ENCODE results near the gene EMP3. TPM values are rescaled to one million over a fixed set of nuclear protein-coding genes. Genes with fewer than 3 reads are reported as not detected.

EMP3 gene
- total RNA-seq, 2 experiments from 2014 or later, result 189 to 191 TPM

DNA sequence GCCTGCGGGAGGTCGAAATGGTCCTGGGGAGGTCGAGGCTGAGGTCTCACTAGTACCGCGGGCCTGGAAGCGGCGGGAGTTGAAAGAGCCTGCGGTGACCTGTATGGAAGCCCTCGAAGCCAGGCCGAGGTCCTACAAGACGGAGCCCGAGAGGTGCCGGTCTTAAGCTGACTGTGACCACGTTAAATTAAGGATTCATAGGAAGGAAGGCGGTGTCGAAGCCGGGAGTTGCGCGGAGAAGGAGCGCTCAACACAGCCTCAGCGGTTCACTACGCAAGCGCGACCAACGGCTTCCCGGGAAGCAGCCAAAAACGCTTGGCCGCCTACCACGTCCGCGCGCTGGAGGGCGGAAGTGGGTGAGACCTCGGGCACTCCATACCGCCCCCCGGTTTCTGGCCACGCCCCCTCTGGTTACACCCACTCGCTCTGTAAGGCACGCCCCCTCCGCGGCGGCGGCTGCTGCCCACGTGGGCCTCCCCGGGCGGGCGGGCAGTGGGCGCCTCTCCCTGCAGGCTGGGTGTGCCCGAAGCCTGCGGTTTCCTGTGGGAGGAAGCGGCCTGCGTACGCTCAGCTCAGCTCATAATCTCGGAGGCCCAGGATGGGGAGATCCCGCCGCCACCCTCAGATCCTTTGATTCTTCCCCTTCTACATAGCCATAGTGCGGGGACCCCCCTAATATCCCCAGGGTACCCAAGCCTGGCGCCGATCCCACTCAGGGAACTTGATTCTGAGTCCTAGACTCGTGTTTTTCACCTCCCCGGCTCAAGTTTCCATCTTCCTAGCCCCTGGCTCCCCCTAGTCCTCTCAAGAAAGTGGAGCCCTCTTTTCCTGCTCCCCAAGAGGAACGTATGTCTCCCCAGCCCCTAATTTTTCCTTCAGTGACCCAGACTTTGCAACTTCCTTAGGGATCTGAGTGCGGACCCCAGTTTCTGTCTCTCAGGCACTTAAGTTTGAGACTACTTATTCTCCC is 3.4 kb upstream of the EMP3 start:
- intact Hi-C loops (cut with micrococcal nuclease), result loop anchor here (2.0 kb wide), 1 partner anchor 13 kb away; no protein-coding TSS in a partner anchor
- no peaks in the 10 kb centered on the region for H3K9me3 Mint-ChIP-seq
- no peaks in the 10 kb centered on the region for H3K27me3 Mint-ChIP-seq
- CTCF ChIA-PET, result interaction anchor here (0.6 to 15.2 kb wide), 5 partner anchors 9 to 70 kb away, joined by 3 to 247 read pairs (median 5); partner anchors contain the start of genes KDELR1, SYNGR4 and TMEM143
- DNase-seq, result peak; percentile 98
- H3K36me3 Mint-ChIP-seq (ENCODE audit: low read depth), result peaks cover 20% of the 10 kb centered on the region
- TF ChIP-seq, protein P1, sequence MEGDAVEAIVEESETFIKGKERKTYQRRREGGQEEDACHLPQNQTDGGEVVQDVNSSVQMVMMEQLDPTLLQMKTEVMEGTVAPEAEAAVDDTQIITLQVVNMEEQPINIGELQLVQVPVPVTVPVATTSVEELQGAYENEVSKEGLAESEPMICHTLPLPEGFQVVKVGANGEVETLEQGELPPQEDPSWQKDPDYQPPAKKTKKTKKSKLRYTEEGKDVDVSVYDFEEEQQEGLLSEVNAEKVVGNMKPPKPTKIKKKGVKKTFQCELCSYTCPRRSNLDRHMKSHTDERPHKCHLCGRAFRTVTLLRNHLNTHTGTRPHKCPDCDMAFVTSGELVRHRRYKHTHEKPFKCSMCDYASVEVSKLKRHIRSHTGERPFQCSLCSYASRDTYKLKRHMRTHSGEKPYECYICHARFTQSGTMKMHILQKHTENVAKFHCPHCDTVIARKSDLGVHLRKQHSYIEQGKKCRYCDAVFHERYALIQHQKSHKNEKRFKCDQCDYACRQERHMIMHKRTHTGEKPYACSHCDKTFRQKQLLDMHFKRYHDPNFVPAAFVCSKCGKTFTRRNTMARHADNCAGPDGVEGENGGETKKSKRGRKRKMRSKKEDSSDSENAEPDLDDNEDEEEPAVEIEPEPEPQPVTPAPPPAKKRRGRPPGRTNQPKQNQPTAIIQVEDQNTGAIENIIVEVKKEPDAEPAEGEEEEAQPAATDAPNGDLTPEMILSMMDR (IDR thresholded peaks at IDR 0.05), result no peak
- POLR2A ChIA-PET, result interaction anchor here (1.0 to 5.6 kb wide), 8 partner anchors 8 to 211 kb away, joined by 3 to 47 read pairs (median 3); partner anchors contain the start of gene PLA2G4C
- ATAC-seq, result peak; percentile 65
- H3K4me3 Mint-ChIP-seq, result peak overlapping the region; percentile 82
- peaks cover 51% of the 10 kb centered on the region for H3K4me1 Mint-ChIP-seq (ENCODE audit: low read depth)
- peak overlapping the region; percentile 96 for H3K27ac Mint-ChIP-seq

DNA sequence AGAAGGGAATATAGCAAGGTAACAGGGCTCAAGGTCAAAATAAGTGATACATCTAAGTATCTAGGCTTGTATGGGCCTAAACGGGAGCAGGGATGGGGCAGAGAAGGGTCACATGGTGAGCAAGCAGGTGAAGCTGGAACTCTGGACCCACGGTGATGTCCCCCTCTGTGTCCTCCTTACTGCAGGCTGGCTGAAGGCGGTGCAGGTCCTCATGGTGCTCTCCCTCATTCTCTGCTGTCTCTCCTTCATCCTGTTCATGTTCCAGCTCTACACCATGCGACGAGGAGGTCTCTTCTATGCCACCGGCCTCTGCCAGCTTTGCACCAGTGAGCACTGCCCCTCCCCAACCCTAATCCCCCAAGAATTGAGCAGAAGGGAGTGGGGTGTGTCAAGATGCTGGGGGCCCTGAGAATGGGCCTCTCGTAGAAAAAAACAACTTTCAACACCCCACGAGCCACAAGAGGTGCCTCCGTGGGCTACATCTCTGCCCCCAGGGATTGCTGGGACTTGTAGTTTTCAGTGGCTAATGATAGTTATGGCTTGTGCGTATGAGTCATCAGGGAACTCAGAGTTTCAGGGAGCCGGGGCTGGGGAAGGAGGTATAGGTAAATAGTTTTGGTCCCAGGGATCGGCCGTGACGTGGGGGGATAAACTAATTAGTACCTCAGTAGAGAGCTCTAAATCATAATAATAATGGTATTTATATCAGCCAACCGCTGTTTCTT is 4.0 kb downstream of the EMP3 start:
- DNase-seq (peak; percentile 72), ATAC-seq (no peak)
- H3K9me3 Mint-ChIP-seq, result peaks cover 3% of the 10 kb centered on the region
- ChIA-PET POLR2A (interaction anchor here (1.0 to 1.9 kb wide), 5 partner anchors 8 to 289 kb away, joined by 3 to 11 read pairs (median 4); a partner anchor contains a TSS), CTCF (interaction anchor here (0.7 to 9.8 kb wide), 3 partner anchors 11 to 160 kb away, joined by 3 to 247 read pairs (median 3); partner anchors contain the start of genes EMP3 and KDELR1)
- peaks cover 58% of the 10 kb centered on the region for H3K36me3 Mint-ChIP-seq (ENCODE audit: low read depth)
- H3K4me1 Mint-ChIP-seq (ENCODE audit: low read depth), result peaks cover 70% of the 10 kb centered on the region
- peak overlapping the region; percentile 70 for H3K4me3 Mint-ChIP-seq
- intact Hi-C loops (cut with micrococcal nuclease), result no loop called here
- H3K27ac Mint-ChIP-seq, result peak overlapping the region; percentile 88
- no peaks in the 10 kb centered on the region for H3K27me3 Mint-ChIP-seq
- TF ChIP-seq, protein P1 (IDR thresholded peaks at IDR 0.05), result no peak

DNA sequence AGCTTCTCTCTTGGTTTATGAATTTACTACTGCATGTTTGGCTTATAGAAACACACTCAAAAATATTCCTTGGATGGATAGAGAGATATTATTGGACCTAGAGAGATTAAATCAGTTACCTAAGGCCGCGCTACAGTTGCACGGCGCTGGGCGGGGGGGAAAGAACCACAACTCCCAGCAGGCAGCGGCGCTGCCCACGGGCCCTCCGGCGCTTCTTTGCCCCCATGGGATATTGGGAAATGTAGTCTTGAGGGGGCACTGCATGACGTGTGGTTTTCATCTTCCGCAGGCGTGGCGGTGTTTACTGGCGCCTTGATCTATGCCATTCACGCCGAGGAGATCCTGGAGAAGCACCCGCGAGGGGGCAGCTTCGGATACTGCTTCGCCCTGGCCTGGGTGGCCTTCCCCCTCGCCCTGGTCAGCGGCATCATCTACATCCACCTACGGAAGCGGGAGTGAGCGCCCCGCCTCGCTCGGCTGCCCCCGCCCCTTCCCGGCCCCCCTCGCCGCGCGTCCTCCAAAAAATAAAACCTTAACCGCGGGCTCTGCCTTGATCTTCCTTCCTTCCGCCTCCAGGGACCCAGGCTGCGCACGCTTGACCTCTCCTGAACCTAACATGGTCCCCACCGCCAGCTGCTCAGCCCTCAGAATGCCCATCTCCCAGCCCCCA is 4.8 kb downstream of the EMP3 start:
- Mint-ChIP-seq H3K36me3 (ENCODE audit: low read depth) (peaks cover 55% of the 10 kb centered on the region), H3K27ac (peak overlapping the region; percentile 88), H3K9me3 (peaks cover 3% of the 10 kb centered on the region), H3K27me3 (no peaks in the 10 kb centered on the region), H3K4me3 (peak overlapping the region; percentile 70), H3K4me1 (ENCODE audit: low read depth) (peaks cover 70% of the 10 kb centered on the region)
- ChIA-PET CTCF (interaction anchor here (0.7 to 9.8 kb wide), 2 partner anchors 12 to 159 kb away, joined by 3 to 247 read pairs; partner anchors contain the start of gene EMP3), POLR2A (interaction anchor here (0.7 to 1.9 kb wide), 5 partner anchors 8 to 288 kb away, joined by 3 to 11 read pairs (median 4); a partner anchor contains a TSS)
- ATAC-seq (peak; percentile 34), DNase-seq (peak; percentile 93)
- TF ChIP-seq, protein P1 (IDR thresholded peaks at IDR 0.05), result no peak
- intact Hi-C loops (cut with micrococcal nuclease), result no loop called here

DNA sequence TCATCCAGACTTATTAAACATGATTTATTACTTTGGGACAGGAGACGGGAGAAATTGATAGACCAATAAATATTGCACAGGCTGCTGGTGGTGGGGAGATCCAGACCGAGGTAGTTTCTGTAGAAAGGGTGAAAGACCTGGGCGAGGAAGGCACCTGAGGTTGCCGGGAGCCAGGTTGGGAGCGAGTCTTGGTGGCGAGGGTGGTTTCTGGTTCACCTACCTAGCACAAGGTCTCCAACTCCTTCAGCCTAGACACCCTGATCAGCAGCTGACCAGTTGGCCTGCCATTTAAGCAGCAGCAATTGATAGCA is 7.0 kb downstream of the EMP3 start:
- peak overlapping the region; percentile 87 for H3K4me3 Mint-ChIP-seq
- peaks cover 38% of the 10 kb centered on the region for H3K36me3 Mint-ChIP-seq (ENCODE audit: low read depth)
- ATAC-seq (no peak), DNase-seq (no peak)
- CTCF ChIA-PET, result interaction anchor here (0.6 to 9.8 kb wide), 8 partner anchors 14 to 68 kb away, joined by 3 to 247 read pairs (median 11); partner anchors contain the start of genes EMP3, KDELR1, SYNGR4 and TMEM143
- peaks cover 3% of the 10 kb centered on the region for H3K9me3 Mint-ChIP-seq
- no peaks in the 10 kb centered on the region for H3K27me3 Mint-ChIP-seq
- intact Hi-C loops (cut with micrococcal nuclease), result no loop called here
- POLR2A ChIA-PET, result interaction anchor here (0.8 to 5.2 kb wide), 2 partner anchors 10 to 14 kb away, joined by 3 to 47 read pairs; partner anchors contain the start of gene EMP3
- peaks cover 58% of the 10 kb centered on the region for H3K4me1 Mint-ChIP-seq (ENCODE audit: low read depth)
- peak overlapping the region; percentile 96 for H3K27ac Mint-ChIP-seq
- TF ChIP-seq, protein P1 (IDR thresholded peaks at IDR 0.05), result no peak
